Nephron (organoid): ENCODE measurements around the gene MMP24OS.

ENCODE experiments used
- H3K27ac Mint-ChIP-seq, 3 experiments: 2 replicates each; pipeline ENCODE4 v1.8.0; 2020; ENCODE audit warnings: mixed read lengths in 3 of 3, mild to moderate bottlenecking in 2 of 3, moderate library complexity in 1 of 3
- H3K27me3 Mint-ChIP-seq: 2 replicates; pipeline ENCODE4 v1.8.0; 2021; ENCODE audit warnings: low read depth, mild to moderate bottlenecking, moderate library complexity, mixed read lengths
- H3K36me3 Mint-ChIP-seq: 2 replicates; pipeline ENCODE4 v1.8.0; 2020; ENCODE audit warnings: low read depth, mixed read lengths
- H3K4me1 Mint-ChIP-seq: 2 replicates; pipeline ENCODE4 v1.8.0; 2020; ENCODE audit warnings: mixed read lengths
- H3K4me3 Mint-ChIP-seq, 3 experiments: 2 replicates each; pipeline ENCODE4 v1.8.0; 2020; ENCODE audit warnings: mild to moderate bottlenecking in 3 of 3, mixed read lengths in 3 of 3, moderate library complexity in 2 of 3
- H3K9me3 Mint-ChIP-seq: 2 replicates; pipeline ENCODE4 v1.8.0; 2020; ENCODE audit warnings: mixed read lengths
- TF ChIP-seq, protein P1 (sequence below), 3 experiments: fragments of 200-600 bp; sonication (generic); IDR thresholded peaks; one replicate each; pipeline ENCODE4 v1.5.0; 2021; ENCODE audit warnings: antibody characterized with exemption in 3 of 3; ENCODE audit not compliant: unreplicated experiment in 3 of 3

Gene MMP24OS

GRCh38 chr20:35290887-35291417 is 13.0 kb upstream of the MMP24OS start:
- H3K27ac Mint-ChIP-seq = no peak overlapping the region
- no peaks in the 10 kb centered on the region for H3K36me3 Mint-ChIP-seq

GRCh38 chr20:35290186-35290886 is 12.4 kb upstream of the MMP24OS start:
- TF ChIP-seq, protein P1, sequence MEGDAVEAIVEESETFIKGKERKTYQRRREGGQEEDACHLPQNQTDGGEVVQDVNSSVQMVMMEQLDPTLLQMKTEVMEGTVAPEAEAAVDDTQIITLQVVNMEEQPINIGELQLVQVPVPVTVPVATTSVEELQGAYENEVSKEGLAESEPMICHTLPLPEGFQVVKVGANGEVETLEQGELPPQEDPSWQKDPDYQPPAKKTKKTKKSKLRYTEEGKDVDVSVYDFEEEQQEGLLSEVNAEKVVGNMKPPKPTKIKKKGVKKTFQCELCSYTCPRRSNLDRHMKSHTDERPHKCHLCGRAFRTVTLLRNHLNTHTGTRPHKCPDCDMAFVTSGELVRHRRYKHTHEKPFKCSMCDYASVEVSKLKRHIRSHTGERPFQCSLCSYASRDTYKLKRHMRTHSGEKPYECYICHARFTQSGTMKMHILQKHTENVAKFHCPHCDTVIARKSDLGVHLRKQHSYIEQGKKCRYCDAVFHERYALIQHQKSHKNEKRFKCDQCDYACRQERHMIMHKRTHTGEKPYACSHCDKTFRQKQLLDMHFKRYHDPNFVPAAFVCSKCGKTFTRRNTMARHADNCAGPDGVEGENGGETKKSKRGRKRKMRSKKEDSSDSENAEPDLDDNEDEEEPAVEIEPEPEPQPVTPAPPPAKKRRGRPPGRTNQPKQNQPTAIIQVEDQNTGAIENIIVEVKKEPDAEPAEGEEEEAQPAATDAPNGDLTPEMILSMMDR (IDR thresholded peaks at IDR 0.05; ENCODE audit: unreplicated experiment in 3 of 3) = no peak
- Mint-ChIP-seq H3K4me3 (peak overlapping the region in 1 of 3 experiments; percentile 39), H3K36me3 (no peaks in the 10 kb centered on the region)

More at GRCh38 chr20:35290887-35291417, 13.0 kb upstream of the MMP24OS start:
- H3K27me3 Mint-ChIP-seq = peaks cover 18% of the 10 kb centered on the region
- H3K9me3 Mint-ChIP-seq = no peaks in the 10 kb centered on the region
- H3K4me3 Mint-ChIP-seq = no peak overlapping the region
- H3K4me1 Mint-ChIP-seq = peaks cover 3% of the 10 kb centered on the region
- TF ChIP-seq, protein P1 (IDR thresholded peaks at IDR 0.05; ENCODE audit: unreplicated experiment in 3 of 3) = no peak

GRCh38 chr20:35288325-35289060 is 10.6 kb upstream of the MMP24OS start:
- H3K4me3 Mint-ChIP-seq = peak overlapping the region in 2 of 3 experiments; percentile 34 to 50
- H3K9me3 Mint-ChIP-seq = no peaks in the 10 kb centered on the region
- no peaks in the 10 kb centered on the region for H3K36me3 Mint-ChIP-seq
- H3K27ac Mint-ChIP-seq = peak overlapping the region in 1 of 3 experiments; percentile 35
- H3K27me3 Mint-ChIP-seq = peaks cover 10% of the 10 kb centered on the region
- H3K4me1 Mint-ChIP-seq = peaks cover 19% of the 10 kb centered on the region
- TF ChIP-seq, protein P1 (IDR thresholded peaks at IDR 0.05; ENCODE audit: unreplicated experiment in 3 of 3) = no peak

More at GRCh38 chr20:35290186-35290886, 12.4 kb upstream of the MMP24OS start:
- Mint-ChIP-seq H3K27ac (no peak overlapping the region), H3K9me3 (no peaks in the 10 kb centered on the region), H3K27me3 (peaks cover 18% of the 10 kb centered on the region), H3K4me1 (peaks cover 9% of the 10 kb centered on the region)

GRCh38 chr20:35287509-35288324 is 9.8 kb upstream of the MMP24OS start:
- Mint-ChIP-seq H3K4me1 (peaks cover 25% of the 10 kb centered on the region), H3K27me3 (peaks cover 8% of the 10 kb centered on the region), H3K27ac (peak overlapping the region in 1 of 3 experiments; percentile 35), H3K9me3 (no peaks in the 10 kb centered on the region), H3K4me3 (peak overlapping the region in 2 of 3 experiments; percentile 29 to 50), H3K36me3 (no peaks in the 10 kb centered on the region)
- TF ChIP-seq, protein P1 (IDR thresholded peaks at IDR 0.05; ENCODE audit: unreplicated experiment in 3 of 3) = no peak

DNA sequence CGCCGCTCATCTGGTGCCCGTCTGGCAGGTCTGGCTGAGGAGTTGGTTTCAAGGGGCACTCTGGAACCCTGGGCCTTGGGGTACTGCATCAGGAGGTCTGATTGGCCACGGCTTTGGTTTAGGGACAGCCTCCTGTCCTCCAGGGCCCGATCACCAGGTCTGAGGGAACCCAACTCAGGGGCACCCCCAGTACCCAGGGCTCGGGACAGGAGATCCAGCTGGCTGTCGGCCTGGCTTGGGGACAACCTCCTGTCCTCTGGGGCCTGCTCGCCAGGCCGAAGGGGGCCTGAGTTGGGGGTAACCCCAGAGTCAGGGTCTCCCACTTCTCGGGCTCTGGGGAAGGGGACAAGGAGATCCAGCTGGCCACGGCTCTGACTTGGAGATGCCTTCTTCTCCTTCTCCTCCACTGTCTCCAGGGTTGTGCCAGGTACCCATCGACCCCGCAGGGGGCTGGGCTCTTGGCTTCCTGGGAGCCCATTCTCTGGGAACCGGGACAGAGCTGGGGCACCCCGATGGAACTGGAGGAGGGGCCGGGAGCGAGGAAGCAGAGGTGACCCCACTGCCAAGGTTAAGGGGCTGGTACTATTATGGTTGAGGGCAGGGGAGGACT is 9.1 kb upstream of the MMP24OS start:
- Mint-ChIP-seq H3K27me3 (peaks cover 6% of the 10 kb centered on the region), H3K4me3 (peak overlapping the region in 1 of 3 experiments; percentile 29), H3K9me3 (no peaks in the 10 kb centered on the region), H3K36me3 (peaks cover 5% of the 10 kb centered on the region), H3K27ac (no peak overlapping the region), H3K4me1 (peaks cover 25% of the 10 kb centered on the region)
- TF ChIP-seq, protein P1 (IDR thresholded peaks at IDR 0.05; ENCODE audit: unreplicated experiment in 3 of 3) = no peak
